Measurements from ENCODE around the gene SCUBE1. TPM values are rescaled to one million over a fixed set of nuclear protein-coding genes. Genes with fewer than 3 reads are reported as not detected.
A peak's percentile ranks its signal among the peaks of the same experiment; 100 is the strongest.

The SCUBE1 gene
- total and polyA plus RNA-seq, 4 donors = 1.6 to 7.9 (median 5.0) TPM

DNA sequence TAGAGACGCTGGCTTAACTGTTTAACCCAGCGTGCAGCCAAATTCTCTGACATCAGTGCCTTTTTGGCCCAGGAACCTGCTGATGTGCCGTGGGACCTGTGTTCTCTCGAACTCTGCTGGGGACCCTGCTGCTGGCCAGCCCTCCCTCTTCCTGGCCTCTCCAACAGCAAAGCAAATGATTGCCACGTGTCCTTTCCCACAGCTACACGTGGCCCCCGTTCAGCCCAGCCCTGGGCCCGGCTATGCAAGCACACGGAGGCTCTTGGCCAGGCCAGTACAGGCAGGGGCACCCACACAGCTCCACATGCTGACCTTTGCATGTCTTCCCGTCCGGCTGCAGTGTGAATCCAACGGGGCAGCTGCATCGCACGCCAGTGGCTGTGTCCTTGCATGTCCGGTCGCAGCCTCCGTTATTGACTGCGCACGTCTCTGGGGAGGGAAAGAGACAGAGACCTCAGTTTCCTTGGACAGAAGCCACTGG is 104.6 kb downstream of the SCUBE1 start:
- Histone ChIP-seq H3K36me3 (ENCODE audit: control insufficient read depth in 4 of 4, insufficient read depth in 4 of 4, low read length in 4 of 4) (no peaks in the 10 kb centered on the region), H3K9ac (ENCODE audit: insufficient read depth in 1 of 2, low read length in 2 of 2) (no peak overlapping the region), H3K27ac (ENCODE audit: low read depth in 1 of 2, low read length in 1 of 2) (no peak overlapping the region), H3K4me3 (no peak overlapping the region), H3K4me1 (ENCODE audit: control insufficient read depth in 5 of 5, insufficient read depth in 5 of 5, low read length in 5 of 5) (peaks cover 0 to 45% (median 17%) of the 10 kb centered on the region in 5 donors), H3K9me3 (ENCODE audit: control insufficient read depth in 4 of 4, insufficient read depth in 3 of 4, low read length in 3 of 4) (no peaks in the 10 kb centered on the region), H3K27me3 (ENCODE audit: control insufficient read depth in 3 of 3, insufficient read depth in 3 of 3, low read length in 2 of 3) (no peaks in the 10 kb centered on the region)
- DNase-seq = peak in 1 of 3 donors; percentile 23
- WGBS, 2 donors = 70 to 85% methylated on average over 19 of the region's 19 CpGs
- TF ChIP-seq, protein P1, sequence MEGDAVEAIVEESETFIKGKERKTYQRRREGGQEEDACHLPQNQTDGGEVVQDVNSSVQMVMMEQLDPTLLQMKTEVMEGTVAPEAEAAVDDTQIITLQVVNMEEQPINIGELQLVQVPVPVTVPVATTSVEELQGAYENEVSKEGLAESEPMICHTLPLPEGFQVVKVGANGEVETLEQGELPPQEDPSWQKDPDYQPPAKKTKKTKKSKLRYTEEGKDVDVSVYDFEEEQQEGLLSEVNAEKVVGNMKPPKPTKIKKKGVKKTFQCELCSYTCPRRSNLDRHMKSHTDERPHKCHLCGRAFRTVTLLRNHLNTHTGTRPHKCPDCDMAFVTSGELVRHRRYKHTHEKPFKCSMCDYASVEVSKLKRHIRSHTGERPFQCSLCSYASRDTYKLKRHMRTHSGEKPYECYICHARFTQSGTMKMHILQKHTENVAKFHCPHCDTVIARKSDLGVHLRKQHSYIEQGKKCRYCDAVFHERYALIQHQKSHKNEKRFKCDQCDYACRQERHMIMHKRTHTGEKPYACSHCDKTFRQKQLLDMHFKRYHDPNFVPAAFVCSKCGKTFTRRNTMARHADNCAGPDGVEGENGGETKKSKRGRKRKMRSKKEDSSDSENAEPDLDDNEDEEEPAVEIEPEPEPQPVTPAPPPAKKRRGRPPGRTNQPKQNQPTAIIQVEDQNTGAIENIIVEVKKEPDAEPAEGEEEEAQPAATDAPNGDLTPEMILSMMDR (IDR thresholded peaks at IDR 0.05; ENCODE audit: control extremely low read depth, extremely low read depth) = no peak
- no peak for ATAC-seq (ENCODE audit: insufficient read depth, low FRiP score)

DNA sequence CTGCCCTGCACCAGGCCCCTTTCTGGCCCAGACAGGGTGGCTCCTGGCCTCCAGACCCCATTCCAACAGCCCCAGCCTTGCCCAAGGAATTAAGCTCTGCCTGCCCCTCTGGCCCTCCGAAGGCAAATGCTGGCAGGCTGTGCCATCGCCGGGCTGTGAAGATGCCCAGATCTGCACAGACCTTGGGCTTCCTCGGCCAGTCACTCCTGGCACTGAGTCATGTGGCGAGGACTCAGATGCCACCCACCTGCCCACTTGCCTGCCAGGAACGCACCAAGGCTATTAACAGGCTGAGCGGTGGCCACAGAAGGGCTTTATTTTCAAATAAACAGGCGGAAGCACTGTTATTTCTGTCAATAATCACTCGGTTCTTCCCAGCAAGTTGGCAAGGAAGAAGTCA is 105.9 kb downstream of the SCUBE1 start:
- Histone ChIP-seq H3K9ac (ENCODE audit: insufficient read depth in 1 of 2, low read length in 2 of 2) (no peak overlapping the region), H3K36me3 (ENCODE audit: control insufficient read depth in 4 of 4, insufficient read depth in 4 of 4, low read length in 4 of 4) (no peaks in the 10 kb centered on the region), H3K27me3 (ENCODE audit: control insufficient read depth in 3 of 3, insufficient read depth in 3 of 3, low read length in 2 of 3) (no peaks in the 10 kb centered on the region), H3K27ac (ENCODE audit: low read depth in 1 of 2, low read length in 1 of 2) (no peak overlapping the region), H3K9me3 (ENCODE audit: control insufficient read depth in 4 of 4, insufficient read depth in 3 of 4, low read length in 3 of 4) (no peaks in the 10 kb centered on the region), H3K4me3 (no peak overlapping the region), H3K4me1 (ENCODE audit: control insufficient read depth in 5 of 5, insufficient read depth in 5 of 5, low read length in 5 of 5) (peaks cover 0 to 45% (median 17%) of the 10 kb centered on the region in 5 donors)
- DNase-seq (no peak), ATAC-seq (ENCODE audit: insufficient read depth, low FRiP score) (no peak)
- WGBS, 2 donors = 80 to 92% methylated on average over 9 of the region's 9 CpGs
- TF ChIP-seq, protein P1 (IDR thresholded peaks at IDR 0.05; ENCODE audit: control extremely low read depth, extremely low read depth) = no peak

DNA sequence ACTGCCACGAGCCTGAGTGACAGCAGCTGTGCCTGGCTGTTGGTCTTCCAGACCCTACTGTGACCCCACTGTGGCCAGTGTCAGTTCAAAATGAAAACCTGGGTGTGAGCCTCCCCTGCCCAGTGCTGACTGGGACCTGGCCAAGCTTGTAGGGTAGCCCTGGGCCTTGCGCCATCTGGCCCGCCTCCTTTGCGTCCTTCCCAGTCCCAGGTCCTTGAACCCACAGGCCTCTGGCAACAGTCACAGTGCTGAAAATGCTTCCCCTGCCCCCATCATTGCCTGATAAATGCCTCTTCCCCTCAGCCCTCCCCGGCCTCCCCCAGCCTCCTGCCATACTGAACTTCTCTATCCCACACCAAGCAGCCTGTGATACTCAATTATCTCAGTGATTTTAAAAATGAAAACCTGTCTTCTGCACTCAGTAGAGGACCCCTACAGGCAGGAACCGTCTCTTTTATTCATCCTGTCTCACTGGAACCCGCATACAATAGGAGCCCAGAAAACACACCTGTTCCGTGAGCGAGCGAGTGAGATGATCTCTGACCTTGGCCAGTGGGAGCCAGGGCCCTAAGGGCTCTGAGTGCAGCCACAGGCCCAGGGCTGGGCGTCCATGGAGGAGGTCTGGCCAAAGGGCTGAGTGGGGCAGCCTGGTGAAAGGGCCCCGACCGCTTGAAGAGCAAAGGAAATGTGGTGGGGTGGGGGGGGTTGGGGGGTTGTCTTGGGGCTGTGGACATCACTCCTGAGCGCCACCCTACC is 106.6 kb downstream of the SCUBE1 start:
- DNase-seq = peak in 1 of 3 donors; percentile 50
- no peak overlapping the region for H3K27ac ChIP-seq (ENCODE audit: low read depth in 1 of 2, low read length in 1 of 2)
- no peaks in the 10 kb centered on the region for H3K9me3 ChIP-seq (ENCODE audit: control insufficient read depth in 4 of 4, insufficient read depth in 3 of 4, low read length in 3 of 4)
- TF ChIP-seq, protein P1 (IDR thresholded peaks at IDR 0.05; ENCODE audit: control extremely low read depth, extremely low read depth) = no peak
- 64 to 68% methylated on average over 14 of the region's 14 CpGs for WGBS, 2 donors
- no peaks in the 10 kb centered on the region for H3K36me3 ChIP-seq (ENCODE audit: control insufficient read depth in 4 of 4, insufficient read depth in 4 of 4, low read length in 4 of 4)
- H3K27me3 ChIP-seq (ENCODE audit: control insufficient read depth in 3 of 3, insufficient read depth in 3 of 3, low read length in 2 of 3) = no peaks in the 10 kb centered on the region
- peaks cover 0 to 45% (median 17%) of the 10 kb centered on the region in 5 donors for H3K4me1 ChIP-seq (ENCODE audit: control insufficient read depth in 5 of 5, insufficient read depth in 5 of 5, low read length in 5 of 5)
- no peak overlapping the region for H3K9ac ChIP-seq (ENCODE audit: insufficient read depth in 1 of 2, low read length in 2 of 2)
- peak; percentile 56 for ATAC-seq (ENCODE audit: insufficient read depth, low FRiP score)
- no peak overlapping the region for H3K4me3 ChIP-seq
